ENCODE results near the gene PTPRG.

GRCh38 chr3:61650276-61650675, 88.9 kb downstream of the PTPRG start:
- TF ChIP-seq CTCF (conservative IDR thresholded peaks at IDR 0.05) (no peak), ZFX (IDR thresholded peaks at IDR 0.05) (no peak)
